Ovary (tissue), 3 donors: ENCODE results near the gene FAM25C.
"Not testable (repeated sequence)": the region's sequence is repeated elsewhere in the genome, so short reads cannot be mapped to it uniquely, and the experiment has no call there.

Experiments used
- EP300 ChIP-seq: sonication (generic); formaldehyde crosslinking; IDR thresholded peaks from one replicate; pipeline ENCODE4 v1.6.1; 2017; ENCODE audit warnings: antibody characterized with exemption
- POLR2A ChIP-seq: fragments of 450-650 bp; IDR thresholded peaks from one replicate; pipeline ENCODE4 v1.6.1; 2017; ENCODE audit warnings: antibody characterized with exemption, mild to moderate bottlenecking, moderate library complexity
- TF ChIP-seq, protein P1 (sequence below), 3 donors: fragments of 450-650 bp in 2 of 3; fragments of 200-600 bp in 1 of 3; IDR thresholded peaks; one replicate each; pipeline versions ENCODE4 v1.5.1 to v1.8.0; 2016 to 2022; ENCODE audit warnings: antibody characterized with exemption in 3 of 3, mild to moderate bottlenecking in 1 of 3
- donor health status: DM: no; HTN: no; CAD: no.

- TF ChIP-seq, protein P1, sequence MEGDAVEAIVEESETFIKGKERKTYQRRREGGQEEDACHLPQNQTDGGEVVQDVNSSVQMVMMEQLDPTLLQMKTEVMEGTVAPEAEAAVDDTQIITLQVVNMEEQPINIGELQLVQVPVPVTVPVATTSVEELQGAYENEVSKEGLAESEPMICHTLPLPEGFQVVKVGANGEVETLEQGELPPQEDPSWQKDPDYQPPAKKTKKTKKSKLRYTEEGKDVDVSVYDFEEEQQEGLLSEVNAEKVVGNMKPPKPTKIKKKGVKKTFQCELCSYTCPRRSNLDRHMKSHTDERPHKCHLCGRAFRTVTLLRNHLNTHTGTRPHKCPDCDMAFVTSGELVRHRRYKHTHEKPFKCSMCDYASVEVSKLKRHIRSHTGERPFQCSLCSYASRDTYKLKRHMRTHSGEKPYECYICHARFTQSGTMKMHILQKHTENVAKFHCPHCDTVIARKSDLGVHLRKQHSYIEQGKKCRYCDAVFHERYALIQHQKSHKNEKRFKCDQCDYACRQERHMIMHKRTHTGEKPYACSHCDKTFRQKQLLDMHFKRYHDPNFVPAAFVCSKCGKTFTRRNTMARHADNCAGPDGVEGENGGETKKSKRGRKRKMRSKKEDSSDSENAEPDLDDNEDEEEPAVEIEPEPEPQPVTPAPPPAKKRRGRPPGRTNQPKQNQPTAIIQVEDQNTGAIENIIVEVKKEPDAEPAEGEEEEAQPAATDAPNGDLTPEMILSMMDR (IDR thresholded peaks at IDR 0.05), result not testable (repeated sequence)
- not testable (repeated sequence) for TF ChIP-seq POLR2A, EP300
These were observed 11.6 kb downstream of the FAM25C start for GRCh38 chr10:47987952-47988351.
